Esophagus squamous epithelium (tissue), 5 donors: Measurements from ENCODE around the gene RABGAP1. TPM values are rescaled to one million over a fixed set of nuclear protein-coding genes. Genes with fewer than 3 reads are reported as not detected.

ENCODE experiments used
- DNase-seq: peaks from one replicate; lab custom pipeline; 2025; lab: John Stamatoyannopoulos, UW
- H3K27ac ChIP-seq, 4 donors: fragments of 200-600 bp; sonication (generic); one replicate each; pipeline ENCODE4 v1.5.1; 2016 to 2019; ENCODE audit warnings: mild to moderate bottlenecking in 1 of 4
- H3K27me3 ChIP-seq, 4 donors: fragments of 200-600 bp; sonication (generic); 1 replicate in 3 of 4; 2 replicates in 1 of 4; pipeline versions ENCODE4 v1.5.1 to v1.6.0; 2017 to 2021; ENCODE audit warnings: antibody characterized with exemption in 1 of 4
- H3K36me3 ChIP-seq, 3 donors: fragments of 200-600 bp; sonication (generic); one replicate each; pipeline ENCODE4 v1.5.1; 2016 to 2019
- H3K4me1 ChIP-seq, 3 donors: fragments of 200-600 bp; sonication (generic); one replicate each; pipeline ENCODE4 v1.5.1; 2017 to 2019
- H3K4me3 ChIP-seq, 4 donors: fragments of 200-600 bp; sonication (generic); 1 replicate in 3 of 4; 2 replicates in 1 of 4; pipeline ENCODE4 v1.5.1; 2016 to 2019; ENCODE audit warnings: mild to moderate bottlenecking in 2 of 4, moderate library complexity in 1 of 4
- H3K9me3 ChIP-seq, 3 donors: fragments of 200-600 bp; sonication (generic); one replicate each; pipeline ENCODE4 v1.5.1; 2016 to 2019
- POLR2A ChIP-seq, 4 donors: fragments of 450-650 bp; IDR thresholded peaks; one replicate each; pipeline ENCODE4 v1.6.1; 2017; ENCODE audit warnings: antibody characterized with exemption in 4 of 4, mild to moderate bottlenecking in 4 of 4, moderate library complexity in 3 of 4
- WGBS, 2 donors: methylation state at CpG; one replicate each; pipeline ENCODE4 v1.1.5; 2018; 5-methylcytosine and 5-hydroxymethylcytosine counted together
- intact Hi-C: fragments of 100-400 bp; cut with DNase I; formaldehyde crosslinking; loops from one replicate; pipeline ENCODE4 v1.15.0; 2022
- total RNA-seq, 4 donors: library from RNA; depleted of rRNA; stranded (reverse); fragments of >200 nt; gene quantifications; one replicate each; pipeline ENCODE4 v1.1.0, GENCODE V29; 2016
- TF ChIP-seq, protein P1 (sequence below), 6 experiments: fragments of 450-650 bp in 4 of 6; fragments of 200-600 bp in 2 of 6; sonication (generic) in 2 of 6; IDR thresholded peaks; one replicate each; pipeline ENCODE4 v1.5.1; 2016 to 2019; ENCODE audit warnings: antibody characterized with exemption in 6 of 6, mild to moderate bottlenecking in 4 of 6, moderate library complexity in 4 of 6
- donor health status: DM: yes; HTN: yes; CAD: no.

RABGAP1 gene
- total RNA-seq, 4 donors from 2014 or later = 28.4 to 57.4 (median 33.6) TPM

GRCh38 chr9:122949696-122950095, 8.9 kb downstream of the RABGAP1 start:
- Histone ChIP-seq H3K27me3 (no peaks in the 10 kb centered on the region), H3K4me3 (no peak overlapping the region), H3K27ac (no peak overlapping the region), H3K9me3 (no peaks in the 10 kb centered on the region), H3K4me1 (peaks cover 4 to 82% (median 39%) of the 10 kb centered on the region in 3 donors), H3K36me3 (no peaks in the 10 kb centered on the region)
- 95 to 97% methylated on average over 1 of the region's 1 CpG for WGBS, 2 donors
- no peak for DNase-seq
- TF ChIP-seq, protein P1, sequence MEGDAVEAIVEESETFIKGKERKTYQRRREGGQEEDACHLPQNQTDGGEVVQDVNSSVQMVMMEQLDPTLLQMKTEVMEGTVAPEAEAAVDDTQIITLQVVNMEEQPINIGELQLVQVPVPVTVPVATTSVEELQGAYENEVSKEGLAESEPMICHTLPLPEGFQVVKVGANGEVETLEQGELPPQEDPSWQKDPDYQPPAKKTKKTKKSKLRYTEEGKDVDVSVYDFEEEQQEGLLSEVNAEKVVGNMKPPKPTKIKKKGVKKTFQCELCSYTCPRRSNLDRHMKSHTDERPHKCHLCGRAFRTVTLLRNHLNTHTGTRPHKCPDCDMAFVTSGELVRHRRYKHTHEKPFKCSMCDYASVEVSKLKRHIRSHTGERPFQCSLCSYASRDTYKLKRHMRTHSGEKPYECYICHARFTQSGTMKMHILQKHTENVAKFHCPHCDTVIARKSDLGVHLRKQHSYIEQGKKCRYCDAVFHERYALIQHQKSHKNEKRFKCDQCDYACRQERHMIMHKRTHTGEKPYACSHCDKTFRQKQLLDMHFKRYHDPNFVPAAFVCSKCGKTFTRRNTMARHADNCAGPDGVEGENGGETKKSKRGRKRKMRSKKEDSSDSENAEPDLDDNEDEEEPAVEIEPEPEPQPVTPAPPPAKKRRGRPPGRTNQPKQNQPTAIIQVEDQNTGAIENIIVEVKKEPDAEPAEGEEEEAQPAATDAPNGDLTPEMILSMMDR (IDR thresholded peaks at IDR 0.05) = no peak
- no peak for TF ChIP-seq POLR2A (IDR thresholded peaks at IDR 0.05)
- intact Hi-C loops = no loop called here

GRCh38 chr9:122950263-122950662, 9.4 kb downstream of the RABGAP1 start:
- Histone ChIP-seq H3K27ac (no peak overlapping the region), H3K9me3 (no peaks in the 10 kb centered on the region), H3K4me1 (peaks cover 4 to 82% (median 42%) of the 10 kb centered on the region in 3 donors), H3K36me3 (no peaks in the 10 kb centered on the region), H3K4me3 (no peak overlapping the region), H3K27me3 (no peaks in the 10 kb centered on the region)
- intact Hi-C loops = no loop called here
- 87 to 89% methylated on average over 3 of the region's 3 CpGs for WGBS, 2 donors
- no peak for TF ChIP-seq POLR2A (IDR thresholded peaks at IDR 0.05)
- TF ChIP-seq, protein P1 (IDR thresholded peaks at IDR 0.05) = no peak
- DNase-seq = no peak

- 81 to 91% methylated on average over 1 of the region's 1 CpG for WGBS, 2 donors
- H3K4me1 ChIP-seq = peaks cover 4 to 82% (median 41%) of the 10 kb centered on the region in 3 donors
- H3K27me3 ChIP-seq = no peaks in the 10 kb centered on the region
- TF ChIP-seq, protein P1 (IDR thresholded peaks at IDR 0.05) = no peak
- no peak for TF ChIP-seq POLR2A (IDR thresholded peaks at IDR 0.05)
- no peak overlapping the region for H3K27ac ChIP-seq
- H3K4me3 ChIP-seq = no peak overlapping the region
- H3K36me3 ChIP-seq = no peaks in the 10 kb centered on the region
- H3K9me3 ChIP-seq = no peaks in the 10 kb centered on the region
- DNase-seq = no peak
- intact Hi-C loops = no loop called here
These were observed 10.2 kb downstream of the RABGAP1 start for GRCh38 chr9:122951056-122951455.

DNA sequence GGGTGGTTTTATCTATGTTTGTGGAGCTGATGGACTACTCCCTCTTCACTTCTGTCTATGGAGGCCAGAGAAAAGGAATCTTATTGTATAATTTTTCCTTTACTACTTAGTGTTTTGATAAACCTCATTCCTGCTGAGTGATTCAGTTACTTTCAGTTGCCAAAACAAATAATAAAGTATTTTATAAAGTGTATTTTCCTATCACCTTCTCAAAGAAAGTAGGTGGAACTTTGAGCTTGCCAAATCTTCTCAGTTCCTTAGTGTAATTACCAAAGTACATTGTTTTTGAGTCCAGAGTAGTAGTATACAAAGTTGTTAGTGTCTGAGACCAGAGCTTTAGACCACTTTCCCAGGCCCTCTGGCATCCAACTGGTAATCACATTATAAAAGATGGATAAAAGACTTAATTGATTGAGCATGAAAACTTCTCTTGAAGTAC, 13.5 kb downstream of the RABGAP1 start:
- H3K27me3 ChIP-seq = no peaks in the 10 kb centered on the region
- H3K4me1 ChIP-seq = peaks cover 4 to 62% (median 21%) of the 10 kb centered on the region in 3 donors
- no peak for DNase-seq
- peak overlapping the region in 3 of 4 donors; percentile 36 to 49 (median 42) for H3K27ac ChIP-seq
- H3K9me3 ChIP-seq = no peaks in the 10 kb centered on the region
- TF ChIP-seq POLR2A (IDR thresholded peaks at IDR 0.05) = no peak
- TF ChIP-seq, protein P1 (IDR thresholded peaks at IDR 0.05) = no peak
- peaks cover 0 to 16% (median 0%) of the 10 kb centered on the region in 3 donors for H3K36me3 ChIP-seq
- intact Hi-C loops = no loop called here
- no peak overlapping the region for H3K4me3 ChIP-seq

DNA sequence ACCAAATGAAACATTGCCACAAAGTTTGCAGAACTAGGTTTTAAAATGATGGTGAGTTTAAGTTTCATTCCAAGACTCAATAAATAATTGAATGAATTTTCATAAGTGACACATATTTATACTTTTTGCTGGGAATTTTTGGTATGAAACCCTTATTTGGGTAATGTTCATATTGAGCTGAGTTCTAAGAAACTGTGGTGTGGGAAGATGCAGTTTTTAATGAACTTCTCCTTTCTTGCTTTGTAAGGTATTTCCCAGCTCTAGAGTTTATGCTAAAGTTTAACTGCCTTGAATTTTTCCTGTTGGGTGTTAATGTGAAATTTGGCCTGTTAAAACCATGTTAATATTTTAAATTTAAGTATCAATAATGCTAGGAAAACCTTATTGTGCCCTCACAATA, 15.1 kb downstream of the RABGAP1 start:
- Histone ChIP-seq H3K27me3 (no peaks in the 10 kb centered on the region), H3K9me3 (no peaks in the 10 kb centered on the region), H3K4me1 (peaks cover 4 to 46% (median 21%) of the 10 kb centered on the region in 3 donors), H3K27ac (no peak overlapping the region), H3K4me3 (no peak overlapping the region), H3K36me3 (peaks cover 0 to 32% (median 0%) of the 10 kb centered on the region in 3 donors)
- TF ChIP-seq, protein P1 (IDR thresholded peaks at IDR 0.05) = no peak
- no peak for TF ChIP-seq POLR2A (IDR thresholded peaks at IDR 0.05)
- intact Hi-C loops = no loop called here
- no peak for DNase-seq
